HG03342 (cell line): ENCODE data around the gene MCMBP.
"Not testable (repeated sequence)": the region's sequence is repeated elsewhere in the genome, so short reads cannot be mapped to it uniquely, and the experiment has no call there.

Experiments
- ATAC-seq: cut with Tn5 transposase; IDR thresholded peaks from one replicate; pipeline ENCODE4 v1.9.1; 2021; ENCODE audit warnings: mild to moderate bottlenecking, moderate library complexity; ENCODE audit not compliant: unreplicated experiment

The MCMBP gene

GRCh38 chr10:119832951-119833350 lies 39.7 kb downstream of the MCMBP start:
- no peak for ATAC-seq

GRCh38 chr10:119831656-119832055 lies 41.0 kb downstream of the MCMBP start:
- ATAC-seq = no peak

- no peak for ATAC-seq
These were observed 41.8 kb downstream of the MCMBP start for GRCh38 chr10:119830851-119831250.

GRCh38 chr10:119829429-119829828 lies 43.2 kb downstream of the MCMBP start:
- ATAC-seq = no peak

- ATAC-seq = no peak
These were observed 45.2 kb downstream of the MCMBP start for GRCh38 chr10:119827430-119827829.

- no peak for ATAC-seq
These were observed 45.9 kb downstream of the MCMBP start for GRCh38 chr10:119826771-119827170.

- ATAC-seq = no peak
These were observed 48.3 kb downstream of the MCMBP start for GRCh38 chr10:119824299-119824698.

GRCh38 chr10:119821182-119821581 lies 51.5 kb downstream of the MCMBP start:
- no peak for ATAC-seq

GRCh38 chr10:119818889-119819270 lies 53.8 kb downstream of the MCMBP start:
- no peak for ATAC-seq

GRCh38 chr10:119817991-119818888 lies 54.4 kb downstream of the MCMBP start:
- ATAC-seq = no peak

GRCh38 chr10:119815671-119816070 lies 57.0 kb downstream of the MCMBP start:
- ATAC-seq = no peak

GRCh38 chr10:119812684-119813083 lies 60.0 kb downstream of the MCMBP start:
- ATAC-seq = no peak

GRCh38 chr10:119811122-119811521 lies 61.5 kb downstream of the MCMBP start:
- ATAC-seq = no peak

GRCh38 chr10:119807960-119808697 lies 64.5 kb downstream of the MCMBP start:
- ATAC-seq = no peak

- ATAC-seq = no peak
These were observed 66.1 kb downstream of the MCMBP start for GRCh38 chr10:119806334-119807130.

- ATAC-seq = no peak
These were observed 66.9 kb downstream of the MCMBP start for GRCh38 chr10:119805702-119806230.

GRCh38 chr10:119803264-119803663 lies 69.4 kb downstream of the MCMBP start:
- no peak for ATAC-seq

GRCh38 chr10:119801998-119802538 lies 70.6 kb downstream of the MCMBP start:
- ATAC-seq = peak; percentile 67

GRCh38 chr10:119801176-119801575 lies 71.5 kb downstream of the MCMBP start:
- ATAC-seq = no peak

GRCh38 chr10:119796039-119796438 lies 76.6 kb downstream of the MCMBP start:
- no peak for ATAC-seq

- ATAC-seq = not testable (repeated sequence)
These were observed 77.5 kb downstream of the MCMBP start for GRCh38 chr10:119795101-119795500.
